GM18502 (cell line): ENCODE results near the gene RPS15.

Source experiments
- ATAC-seq: cut with Tn5 transposase; IDR thresholded peaks from one replicate; pipeline ENCODE4 v1.9.1; 2021; ENCODE audit warnings: mild to moderate bottlenecking; ENCODE audit not compliant: unreplicated experiment, poor library complexity

RPS15 gene

GRCh38 chr19:1401138-1401888 is 36.9 kb upstream of the RPS15 start, which contains the start of gene GAMT:
Gene GAMT, minus strand, starts transcription at chr19:1401542. Its CDS starts 66 bp downstream, at chr19:1401476.
- ATAC-seq, result no peak

- ATAC-seq, result no peak
Measured at GRCh38 chr19:1401889-1402217, 36.3 kb upstream of the RPS15 start.

GRCh38 chr19:1402411-1403070 is 35.7 kb upstream of the RPS15 start:
- ATAC-seq, result no peak

GRCh38 chr19:1406774-1407527 is 31.2 kb upstream of the RPS15 start:
- ATAC-seq, result peak; percentile 79

GRCh38 chr19:1407528-1408299 is 30.5 kb upstream of the RPS15 start, which contains the start of gene DAZAP1:
Gene DAZAP1, plus strand, starts transcription at chr19:1407586. Its CDS starts 188 bp downstream, at chr19:1407774.
- peak; percentile 40 for ATAC-seq

GRCh38 chr19:1408300-1409203 is 29.6 kb upstream of the RPS15 start:
- no peak for ATAC-seq

GRCh38 chr19:1409204-1410005 is 28.8 kb upstream of the RPS15 start:
- no peak for ATAC-seq

- ATAC-seq, result no peak
Measured at GRCh38 chr19:1410136-1410786, 27.9 kb upstream of the RPS15 start.

- ATAC-seq, result no peak
Measured at GRCh38 chr19:1410789-1411188, 27.4 kb upstream of the RPS15 start.

GRCh38 chr19:1411255-1412191 is 26.7 kb upstream of the RPS15 start:
- no peak for ATAC-seq

GRCh38 chr19:1412323-1412923 is 25.8 kb upstream of the RPS15 start:
- no peak for ATAC-seq

- no peak for ATAC-seq
Measured at GRCh38 chr19:1412995-1413800, 25.0 kb upstream of the RPS15 start.

GRCh38 chr19:1416014-1416841 is 22.0 kb upstream of the RPS15 start:
- ATAC-seq, result no peak

GRCh38 chr19:1417145-1417544 is 21.1 kb upstream of the RPS15 start:
- ATAC-seq, result no peak
